Measurements from ENCODE around the gene BLOC1S3.

BLOC1S3 gene

DNA sequence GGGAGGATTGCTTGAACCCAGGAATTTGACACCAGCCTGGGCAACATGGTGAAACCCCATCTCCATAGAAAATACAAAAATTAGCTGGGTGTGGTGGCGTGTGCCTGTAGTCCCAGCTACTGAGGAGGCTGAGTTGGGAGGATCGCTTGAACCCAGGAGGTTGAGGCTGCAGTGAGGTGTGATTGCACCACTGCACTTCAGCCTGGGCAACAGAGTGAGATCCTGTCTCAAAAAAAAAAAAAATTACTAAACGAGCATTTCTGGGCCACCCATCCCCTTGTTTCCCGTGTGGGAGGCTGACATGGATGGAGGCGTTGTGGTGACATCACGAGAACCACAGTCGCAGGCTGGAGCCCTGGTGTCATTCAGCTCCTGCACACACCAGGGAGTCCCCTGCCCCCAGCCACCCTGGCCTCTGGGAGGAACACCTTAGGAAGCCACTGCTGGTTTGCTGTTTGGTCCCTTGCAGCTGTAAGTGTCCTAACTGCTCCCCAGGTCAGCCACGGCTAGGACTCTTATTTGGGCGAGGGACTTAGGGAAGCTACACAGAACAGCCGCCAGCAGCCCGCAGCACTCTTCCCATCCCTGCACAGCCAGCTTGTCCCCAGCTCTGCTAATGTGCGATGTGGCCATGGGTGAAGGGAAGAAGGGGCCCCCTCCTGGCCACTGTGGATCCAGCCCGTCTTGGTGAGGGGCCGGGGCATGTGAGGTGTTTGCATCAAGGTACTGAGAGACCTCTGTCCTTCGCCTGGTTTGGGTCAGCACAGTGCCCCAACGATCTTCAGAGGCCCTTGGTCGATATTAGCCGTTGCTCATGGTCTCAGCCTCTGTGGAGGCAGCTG, 30.5 kb upstream of the BLOC1S3 start:
- TF ChIP-seq ZFX (IDR thresholded peaks at IDR 0.05; ENCODE audit: borderline replicate concordance) = no peak
- TF ChIP-seq, protein P1, sequence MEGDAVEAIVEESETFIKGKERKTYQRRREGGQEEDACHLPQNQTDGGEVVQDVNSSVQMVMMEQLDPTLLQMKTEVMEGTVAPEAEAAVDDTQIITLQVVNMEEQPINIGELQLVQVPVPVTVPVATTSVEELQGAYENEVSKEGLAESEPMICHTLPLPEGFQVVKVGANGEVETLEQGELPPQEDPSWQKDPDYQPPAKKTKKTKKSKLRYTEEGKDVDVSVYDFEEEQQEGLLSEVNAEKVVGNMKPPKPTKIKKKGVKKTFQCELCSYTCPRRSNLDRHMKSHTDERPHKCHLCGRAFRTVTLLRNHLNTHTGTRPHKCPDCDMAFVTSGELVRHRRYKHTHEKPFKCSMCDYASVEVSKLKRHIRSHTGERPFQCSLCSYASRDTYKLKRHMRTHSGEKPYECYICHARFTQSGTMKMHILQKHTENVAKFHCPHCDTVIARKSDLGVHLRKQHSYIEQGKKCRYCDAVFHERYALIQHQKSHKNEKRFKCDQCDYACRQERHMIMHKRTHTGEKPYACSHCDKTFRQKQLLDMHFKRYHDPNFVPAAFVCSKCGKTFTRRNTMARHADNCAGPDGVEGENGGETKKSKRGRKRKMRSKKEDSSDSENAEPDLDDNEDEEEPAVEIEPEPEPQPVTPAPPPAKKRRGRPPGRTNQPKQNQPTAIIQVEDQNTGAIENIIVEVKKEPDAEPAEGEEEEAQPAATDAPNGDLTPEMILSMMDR (IDR thresholded peaks at IDR 0.05) = no peak
- H3K27ac ChIP-seq = no peak overlapping the region

DNA sequence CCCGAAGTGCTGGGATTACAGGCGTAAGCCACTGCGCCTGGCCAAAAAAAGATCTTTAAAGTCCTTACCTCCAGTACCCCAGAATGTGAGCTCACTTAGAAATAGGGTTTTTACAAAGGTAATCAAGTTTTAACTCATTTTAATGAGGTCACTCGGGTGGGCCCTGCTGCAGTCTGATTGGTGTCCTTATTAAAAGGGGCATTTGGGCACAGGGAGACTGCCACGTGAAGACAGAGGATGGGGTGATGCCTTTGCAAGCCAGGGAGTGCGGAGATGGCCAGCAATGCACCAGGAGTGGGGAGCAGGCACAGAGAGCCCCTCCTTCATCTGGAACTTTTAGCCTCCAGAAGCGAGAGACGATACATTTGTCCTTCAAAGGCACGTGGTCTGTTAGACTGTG, 29.5 kb upstream of the BLOC1S3 start:
- TF ChIP-seq, protein P1 (IDR thresholded peaks at IDR 0.05) = no peak
- no peak for TF ChIP-seq ZFX (IDR thresholded peaks at IDR 0.05; ENCODE audit: borderline replicate concordance)
- no peak overlapping the region for H3K27ac ChIP-seq

DNA sequence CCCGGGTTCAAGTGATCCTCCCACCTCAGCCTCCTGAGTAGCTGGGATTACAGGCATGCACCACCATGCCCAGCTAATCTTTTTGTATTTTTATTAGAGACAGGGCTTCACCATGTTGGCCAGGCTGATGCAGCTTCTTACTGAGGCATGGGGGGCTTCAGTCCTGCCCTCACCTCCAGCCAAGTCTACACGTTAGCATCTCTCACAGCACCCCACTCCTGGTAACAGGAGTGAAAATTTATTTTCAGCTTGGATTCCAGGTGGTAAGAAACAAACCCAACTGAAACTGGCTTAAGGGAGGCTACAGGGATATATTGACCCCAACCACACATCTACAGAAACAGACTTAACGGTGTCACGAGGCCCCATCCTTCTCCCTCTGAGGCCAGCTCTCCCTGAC, 28.4 kb upstream of the BLOC1S3 start:
- no peak for TF ChIP-seq ZFX (IDR thresholded peaks at IDR 0.05; ENCODE audit: borderline replicate concordance)
- TF ChIP-seq, protein P1 (IDR thresholded peaks at IDR 0.05) = no peak
- H3K27ac ChIP-seq = no peak overlapping the region

DNA sequence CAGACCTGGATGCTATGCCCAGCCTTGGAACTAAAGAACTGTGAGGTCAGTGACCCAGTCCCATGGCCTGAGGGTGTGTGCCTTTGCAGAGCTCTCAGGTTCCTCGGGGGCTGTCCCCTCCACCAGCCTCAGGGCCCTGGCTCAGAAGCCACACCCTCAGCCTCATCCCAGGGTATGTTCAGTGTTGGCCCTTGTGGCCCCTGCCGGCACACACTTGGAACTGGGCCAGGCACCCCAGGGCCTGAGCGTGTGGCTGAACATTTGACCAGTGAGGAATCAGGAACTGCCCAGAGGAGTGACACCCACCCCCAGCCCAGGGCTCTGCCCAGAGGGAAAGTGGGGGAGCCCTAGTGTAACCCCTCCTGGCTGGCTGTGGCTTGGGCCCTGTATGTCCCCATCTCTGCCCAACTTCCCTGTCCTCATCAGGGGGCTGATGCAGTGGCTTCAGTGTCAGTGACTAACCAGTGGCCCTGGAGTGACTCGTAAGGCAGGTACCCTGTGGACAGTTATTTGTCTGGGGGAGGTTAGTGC, 27.8 kb upstream of the BLOC1S3 start:
- no peak overlapping the region for H3K27ac ChIP-seq
- TF ChIP-seq ZFX (IDR thresholded peaks at IDR 0.05; ENCODE audit: borderline replicate concordance) = no peak

DNA sequence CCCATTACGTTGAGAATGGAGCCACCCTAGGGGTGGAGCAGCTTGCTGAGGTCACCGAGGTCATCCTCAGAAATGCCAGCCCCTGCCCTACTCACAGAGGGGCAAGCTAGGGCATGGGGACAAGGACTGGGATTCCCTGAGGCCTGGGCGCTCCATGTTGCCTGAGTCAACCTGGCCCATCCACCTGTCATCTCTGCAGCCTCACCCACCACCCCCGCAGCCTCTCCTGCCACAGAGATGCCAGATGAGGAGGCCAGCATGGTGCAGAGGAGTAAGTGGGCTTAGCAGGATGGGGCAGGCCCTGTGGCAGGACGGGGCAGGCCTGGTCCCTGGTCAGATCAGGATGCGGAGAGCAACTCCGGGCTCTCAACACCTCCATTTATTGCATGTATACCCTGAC, 27.3 kb upstream of the BLOC1S3 start:
- H3K27ac ChIP-seq = no peak overlapping the region
- TF ChIP-seq, protein P1 (IDR thresholded peaks at IDR 0.05) = no peak
- TF ChIP-seq ZFX (IDR thresholded peaks at IDR 0.05; ENCODE audit: borderline replicate concordance) = no peak

DNA sequence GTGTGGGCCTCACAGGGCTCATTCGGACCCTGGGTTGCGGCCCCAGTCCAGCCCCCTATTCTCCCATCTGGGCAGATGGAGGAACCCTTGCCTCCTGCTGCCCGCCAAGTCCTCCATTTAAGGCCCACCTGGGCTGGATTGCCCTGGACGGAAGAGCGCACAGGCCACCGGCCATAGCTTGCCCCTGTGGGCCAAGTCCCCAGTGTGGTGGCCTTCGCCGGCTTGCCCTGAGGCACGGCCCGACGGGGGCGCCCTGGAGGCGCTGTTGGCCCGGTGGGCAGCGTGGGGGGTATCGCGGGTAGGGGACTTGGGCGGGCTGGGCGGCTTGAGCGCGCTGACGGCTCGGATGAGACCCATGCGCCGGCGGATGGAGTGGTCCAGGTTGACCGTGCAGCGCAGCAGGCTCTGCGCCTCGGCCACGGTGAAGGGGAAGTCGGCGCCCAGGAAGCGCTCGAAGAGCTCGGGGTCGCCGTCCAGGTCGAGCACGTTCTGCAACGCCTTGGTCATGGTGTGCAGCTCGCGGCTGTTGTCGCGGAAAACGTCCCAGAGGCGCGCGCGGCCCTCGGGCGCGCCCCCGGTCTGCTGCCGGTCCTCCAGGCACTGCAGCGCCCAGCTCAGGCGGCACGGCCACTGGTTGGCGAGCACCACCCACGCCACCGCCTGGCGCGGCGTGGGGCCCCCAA, 26.6 kb upstream of the BLOC1S3 start:
- no peak for TF ChIP-seq ZFX (IDR thresholded peaks at IDR 0.05; ENCODE audit: borderline replicate concordance)
- TF ChIP-seq, protein P1 (IDR thresholded peaks at IDR 0.05) = no peak
- H3K27ac ChIP-seq = no peak overlapping the region

DNA sequence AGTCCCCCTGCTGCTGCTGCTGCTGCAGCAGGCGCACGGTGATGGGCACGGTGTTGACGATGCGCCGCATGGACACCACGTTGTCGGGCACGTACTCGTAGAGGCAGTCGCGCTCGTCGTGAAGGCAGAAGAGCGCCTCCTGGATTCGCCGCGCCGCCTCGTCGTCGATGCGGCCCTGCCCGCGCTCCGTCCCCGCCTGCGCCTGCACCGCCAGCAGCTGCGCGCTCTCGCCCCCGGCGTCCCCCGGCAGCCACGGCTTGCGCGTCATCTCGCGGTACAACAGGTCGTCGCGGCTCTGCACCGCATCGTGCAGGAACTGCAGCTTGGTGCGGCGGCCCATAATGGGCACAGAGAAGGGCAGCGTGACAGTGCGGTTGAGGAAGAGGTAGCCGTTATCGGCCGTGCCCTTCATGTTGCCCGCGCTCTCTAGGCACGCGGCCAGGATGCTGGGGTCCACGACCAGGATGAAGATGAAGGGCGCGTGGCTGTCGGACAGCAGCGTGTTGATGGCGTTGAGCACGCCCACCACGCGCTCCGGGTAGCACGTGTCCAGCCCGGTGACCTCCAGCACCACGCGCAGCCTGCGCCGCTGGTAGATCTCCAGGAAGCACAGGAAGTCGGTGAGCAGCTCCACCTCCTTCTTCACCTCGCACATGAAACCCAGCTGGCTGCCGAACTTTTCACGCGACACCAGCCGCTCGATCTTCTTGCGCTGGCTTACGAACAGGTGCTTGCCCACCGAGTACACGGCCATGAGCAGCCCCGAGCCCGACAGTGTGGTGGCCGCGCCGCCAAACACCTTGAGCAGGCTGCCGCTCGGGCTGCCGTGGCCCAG, 25.9 kb upstream of the BLOC1S3 start:
- no peak overlapping the region for H3K27ac ChIP-seq
- TF ChIP-seq ZFX (IDR thresholded peaks at IDR 0.05; ENCODE audit: borderline replicate concordance) = no peak
- TF ChIP-seq, protein P1 (IDR thresholded peaks at IDR 0.05) = no peak
